ENCODE data around the gene RASSF8.

GRCh38 chr12:26116829-26117715 lies 158.6 kb downstream of the RASSF8 start:
- TF ChIP-seq, protein P1, sequence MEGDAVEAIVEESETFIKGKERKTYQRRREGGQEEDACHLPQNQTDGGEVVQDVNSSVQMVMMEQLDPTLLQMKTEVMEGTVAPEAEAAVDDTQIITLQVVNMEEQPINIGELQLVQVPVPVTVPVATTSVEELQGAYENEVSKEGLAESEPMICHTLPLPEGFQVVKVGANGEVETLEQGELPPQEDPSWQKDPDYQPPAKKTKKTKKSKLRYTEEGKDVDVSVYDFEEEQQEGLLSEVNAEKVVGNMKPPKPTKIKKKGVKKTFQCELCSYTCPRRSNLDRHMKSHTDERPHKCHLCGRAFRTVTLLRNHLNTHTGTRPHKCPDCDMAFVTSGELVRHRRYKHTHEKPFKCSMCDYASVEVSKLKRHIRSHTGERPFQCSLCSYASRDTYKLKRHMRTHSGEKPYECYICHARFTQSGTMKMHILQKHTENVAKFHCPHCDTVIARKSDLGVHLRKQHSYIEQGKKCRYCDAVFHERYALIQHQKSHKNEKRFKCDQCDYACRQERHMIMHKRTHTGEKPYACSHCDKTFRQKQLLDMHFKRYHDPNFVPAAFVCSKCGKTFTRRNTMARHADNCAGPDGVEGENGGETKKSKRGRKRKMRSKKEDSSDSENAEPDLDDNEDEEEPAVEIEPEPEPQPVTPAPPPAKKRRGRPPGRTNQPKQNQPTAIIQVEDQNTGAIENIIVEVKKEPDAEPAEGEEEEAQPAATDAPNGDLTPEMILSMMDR (IDR thresholded peaks at IDR 0.05; ENCODE audit: insufficient read depth, low read length, poor library complexity, severe bottlenecking) = no peak
- no peak for TF ChIP-seq EZH2phosphoT487 (conservative IDR thresholded peaks at IDR 0.05; ENCODE audit: low read length)

Data from SU-DHL-6 (cell line).